ENCODE data around the gene RAE1. TPM values are rescaled to one million over a fixed set of nuclear protein-coding genes. Genes with fewer than 3 reads are reported as not detected.
"Not testable (repeated sequence)": the region's sequence is repeated elsewhere in the genome, so short reads cannot be mapped to it uniquely, and the experiment has no call there.

Gene RAE1
- total RNA-seq, 1 donor from 2014 or later, result 44.6 TPM

- H3K36me3 Mint-ChIP-seq (ENCODE audit: insufficient read depth), result no peaks in the 10 kb centered on the region
- H3K4me1 Mint-ChIP-seq (ENCODE audit: low read depth), result no peaks in the 10 kb centered on the region
- peaks cover 3% of the 10 kb centered on the region for H3K27me3 Mint-ChIP-seq
- no peak overlapping the region for H3K4me3 Mint-ChIP-seq (ENCODE audit: low read depth)
- no peak for TF ChIP-seq CTCF (IDR thresholded peaks at IDR 0.05; ENCODE audit: unreplicated experiment)
- no peak overlapping the region for H3K27ac Mint-ChIP-seq
- no peak for DNase-seq (ENCODE audit: low spot score, unreplicated experiment)
- H3K9me3 Mint-ChIP-seq (ENCODE audit: low read depth), result no peaks in the 10 kb centered on the region
These were observed 64.7 kb downstream of the RAE1 start for GRCh38 chr20:57415771-57416170.

- no peak for DNase-seq (ENCODE audit: low spot score, unreplicated experiment)
- Mint-ChIP-seq H3K27me3 (peaks cover 3% of the 10 kb centered on the region), H3K36me3 (ENCODE audit: insufficient read depth) (no peaks in the 10 kb centered on the region), H3K4me1 (ENCODE audit: low read depth) (no peaks in the 10 kb centered on the region), H3K27ac (no peak overlapping the region), H3K4me3 (ENCODE audit: low read depth) (no peak overlapping the region), H3K9me3 (ENCODE audit: low read depth) (no peaks in the 10 kb centered on the region)
- no peak for TF ChIP-seq CTCF (IDR thresholded peaks at IDR 0.05; ENCODE audit: unreplicated experiment)
These were observed 65.4 kb downstream of the RAE1 start for GRCh38 chr20:57416296-57417022.

GRCh38 chr20:57417051-57417689 is 66.1 kb downstream of the RAE1 start:
- H3K27me3 Mint-ChIP-seq, result peaks cover 7% of the 10 kb centered on the region
- H3K27ac Mint-ChIP-seq, result no peak overlapping the region
- H3K9me3 Mint-ChIP-seq (ENCODE audit: low read depth), result no peaks in the 10 kb centered on the region
- no peak overlapping the region for H3K4me3 Mint-ChIP-seq (ENCODE audit: low read depth)
- no peaks in the 10 kb centered on the region for H3K4me1 Mint-ChIP-seq (ENCODE audit: low read depth)
- no peak for TF ChIP-seq CTCF (IDR thresholded peaks at IDR 0.05; ENCODE audit: unreplicated experiment)
- H3K36me3 Mint-ChIP-seq (ENCODE audit: insufficient read depth), result no peaks in the 10 kb centered on the region
- DNase-seq (ENCODE audit: low spot score, unreplicated experiment), result no peak

- TF ChIP-seq CTCF (IDR thresholded peaks at IDR 0.05; ENCODE audit: unreplicated experiment), result no peak
- Mint-ChIP-seq H3K4me3 (ENCODE audit: low read depth) (no peak overlapping the region), H3K36me3 (ENCODE audit: insufficient read depth) (no peaks in the 10 kb centered on the region), H3K27me3 (peaks cover 7% of the 10 kb centered on the region), H3K4me1 (ENCODE audit: low read depth) (no peaks in the 10 kb centered on the region), H3K9me3 (ENCODE audit: low read depth) (no peaks in the 10 kb centered on the region), H3K27ac (no peak overlapping the region)
- no peak for DNase-seq (ENCODE audit: low spot score, unreplicated experiment)
These were observed 67.0 kb downstream of the RAE1 start for GRCh38 chr20:57417830-57418780.

- H3K27me3 Mint-ChIP-seq, H3K27ac Mint-ChIP-seq: not testable (repeated sequence)
These were observed 68.4 kb downstream of the RAE1 start for GRCh38 chr20:57419479-57419878.

More at GRCh38 chr20:57419479-57419878, 68.4 kb downstream of the RAE1 start:
- H3K4me1 Mint-ChIP-seq (ENCODE audit: low read depth); DNase-seq (ENCODE audit: low spot score, unreplicated experiment); H3K9me3 Mint-ChIP-seq (ENCODE audit: low read depth); H3K36me3 Mint-ChIP-seq (ENCODE audit: insufficient read depth); H3K4me3 Mint-ChIP-seq (ENCODE audit: low read depth): not testable (repeated sequence)

All from progenitor cell of endocrine pancreas (in vitro differentiated cells).